HG03575 (cell line): Measurements from ENCODE around the gene THAP4.

ENCODE experiments used
- ATAC-seq: cut with Tn5 transposase; IDR thresholded peaks from one replicate; pipeline ENCODE4 v1.9.1; 2021; ENCODE audit not compliant: unreplicated experiment, insufficient number of reproducible peaks, low FRiP score; ENCODE audit errors: extremely low read depth

THAP4 gene

GRCh38 chr2:241617431-241618154 is 19.4 kb downstream of the THAP4 start:
- ATAC-seq, result no peak

- ATAC-seq, result no peak
Observed at GRCh38 chr2:241616168-241617125, 20.5 kb downstream of the THAP4 start.

GRCh38 chr2:241615522-241616052 is 21.4 kb downstream of the THAP4 start:
- no peak for ATAC-seq

GRCh38 chr2:241615041-241615440 is 21.9 kb downstream of the THAP4 start:
- ATAC-seq, result no peak

- no peak for ATAC-seq
Observed at GRCh38 chr2:241613017-241613780, 23.8 kb downstream of the THAP4 start.

GRCh38 chr2:241612156-241613016 is 24.6 kb downstream of the THAP4 start:
- no peak for ATAC-seq

GRCh38 chr2:241611062-241611461 is 25.9 kb downstream of the THAP4 start:
- ATAC-seq, result no peak

GRCh38 chr2:241609859-241610793 is 26.8 kb downstream of the THAP4 start:
- no peak for ATAC-seq

GRCh38 chr2:241608881-241609280 is 28.1 kb downstream of the THAP4 start:
- no peak for ATAC-seq

GRCh38 chr2:241607162-241607885 is 29.6 kb downstream of the THAP4 start:
- ATAC-seq, result no peak

GRCh38 chr2:241606186-241606585 is 30.8 kb downstream of the THAP4 start:
- ATAC-seq, result no peak

- ATAC-seq, result no peak
Observed at GRCh38 chr2:241603686-241604085, 33.3 kb downstream of the THAP4 start.

- ATAC-seq, result no peak
Observed at GRCh38 chr2:241602720-241603119, 34.2 kb downstream of the THAP4 start.

- ATAC-seq, result no peak
Observed at GRCh38 chr2:241601841-241602240, 35.1 kb downstream of the THAP4 start.

- ATAC-seq, result no peak
Observed at GRCh38 chr2:241599615-241600014, 37.3 kb downstream of the THAP4 start.

- ATAC-seq, result no peak
Observed at GRCh38 chr2:241598487-241598886, 38.5 kb downstream of the THAP4 start.

GRCh38 chr2:241598061-241598460 is 38.9 kb downstream of the THAP4 start:
- ATAC-seq, result no peak
